NOMO-1 (cell line): ENCODE results near the gene NAA38.

Experiments used
- DNase-seq, 2 experiments: peaks; one replicate each; lab custom pipeline; 2025; ENCODE audit not compliant: unreplicated experiment in 2 of 2; lab: John Stamatoyannopoulos, UW

NAA38 gene, protein sequence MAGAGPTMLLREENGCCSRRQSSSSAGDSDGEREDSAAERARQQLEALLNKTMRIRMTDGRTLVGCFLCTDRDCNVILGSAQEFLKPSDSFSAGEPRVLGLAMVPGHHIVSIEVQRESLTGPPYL

DNA sequence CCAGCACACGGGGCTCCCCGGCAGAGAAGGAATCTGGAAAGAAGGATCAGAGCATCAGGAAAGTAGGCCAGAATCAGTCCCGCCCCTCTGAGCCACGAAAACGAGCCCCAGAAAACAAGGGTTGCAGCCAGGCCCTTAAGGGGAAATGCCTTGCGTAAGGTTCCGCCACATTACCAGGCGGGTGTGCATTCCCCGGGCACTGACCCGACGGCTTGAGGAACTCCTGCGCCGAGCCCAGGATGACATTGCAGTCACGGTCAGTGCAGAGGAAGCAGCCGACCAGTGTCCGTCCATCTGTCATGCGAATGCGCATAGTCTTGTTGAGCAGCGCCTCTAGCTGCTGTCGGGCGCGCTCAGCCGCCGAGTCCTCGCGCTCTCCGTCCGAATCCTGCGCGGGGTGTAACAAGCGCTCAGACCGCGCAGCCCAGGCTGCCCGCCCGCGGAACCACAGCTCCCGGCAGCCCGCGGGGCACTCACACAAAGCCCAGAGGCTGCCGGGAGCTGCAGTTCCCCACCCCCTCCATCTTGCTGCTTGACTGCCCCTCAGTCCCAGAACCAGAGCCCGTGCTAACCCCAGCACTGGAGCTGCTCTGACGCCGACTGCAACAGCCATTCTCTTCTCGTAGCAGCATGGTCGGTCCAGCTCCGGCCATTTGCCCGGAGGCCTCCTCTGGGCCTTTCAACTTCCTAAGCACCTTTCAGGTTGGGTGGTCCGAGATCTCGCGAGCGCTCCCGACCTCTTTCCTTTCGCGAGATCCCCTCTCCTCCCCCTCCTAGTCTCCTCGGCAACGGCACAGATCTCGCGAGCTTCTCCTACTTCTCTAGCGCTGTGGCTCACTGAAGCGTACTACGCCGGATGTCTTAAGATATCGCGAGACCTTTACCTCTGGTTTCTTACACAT lies at the start of gene NAA38:
NAA38 (minus strand) TSS at position 749 of the 902 bp plus-strand sequence; CDS start at position 653, 96 bp downstream.
- DNase-seq: peak; percentile 97 to 100

DNA sequence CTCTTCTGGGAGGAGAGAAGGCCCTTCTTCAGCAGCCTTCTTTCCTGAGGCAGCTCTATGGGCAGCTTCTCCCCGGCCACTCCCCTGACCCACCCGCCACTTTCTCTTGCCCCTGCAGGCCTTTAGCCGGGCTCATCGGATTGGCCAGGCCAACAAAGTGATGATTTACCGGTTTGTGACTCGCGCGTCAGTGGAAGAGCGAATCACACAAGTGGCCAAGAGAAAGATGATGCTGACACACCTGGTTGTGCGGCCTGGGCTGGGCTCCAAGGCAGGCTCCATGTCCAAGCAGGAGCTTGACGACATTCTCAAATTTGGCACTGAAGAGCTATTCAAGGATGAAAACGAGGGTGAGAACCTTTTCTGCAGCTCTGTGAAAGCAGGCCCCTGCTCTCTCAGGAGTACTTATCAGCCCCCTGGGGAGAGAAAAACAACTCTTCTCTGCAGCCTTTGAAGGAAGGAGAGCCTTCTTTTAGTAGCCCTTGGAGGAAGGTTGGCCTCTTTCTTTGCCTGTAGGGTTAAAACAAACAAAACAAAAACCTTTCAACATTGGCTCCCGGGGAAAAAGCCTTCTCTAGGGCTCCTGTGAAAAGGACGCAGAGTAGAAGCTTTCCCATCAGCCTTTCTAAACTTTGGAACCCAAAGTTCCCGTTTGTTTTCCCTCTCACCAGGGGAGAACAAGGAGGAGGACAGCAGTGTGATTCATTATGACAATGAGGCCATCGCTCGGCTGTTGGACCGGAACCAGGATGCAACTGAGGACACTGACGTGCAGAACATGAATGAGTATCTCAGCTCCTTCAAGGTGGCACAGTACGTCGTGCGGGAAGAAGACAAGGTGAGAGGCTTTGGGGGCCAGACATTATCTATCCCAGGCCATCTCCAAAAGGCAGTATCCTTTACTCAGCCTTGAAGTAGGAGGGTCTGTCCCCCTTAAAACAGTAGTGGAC lies 46.1 kb upstream of the NAA38 start:
- no peak for DNase-seq

DNA sequence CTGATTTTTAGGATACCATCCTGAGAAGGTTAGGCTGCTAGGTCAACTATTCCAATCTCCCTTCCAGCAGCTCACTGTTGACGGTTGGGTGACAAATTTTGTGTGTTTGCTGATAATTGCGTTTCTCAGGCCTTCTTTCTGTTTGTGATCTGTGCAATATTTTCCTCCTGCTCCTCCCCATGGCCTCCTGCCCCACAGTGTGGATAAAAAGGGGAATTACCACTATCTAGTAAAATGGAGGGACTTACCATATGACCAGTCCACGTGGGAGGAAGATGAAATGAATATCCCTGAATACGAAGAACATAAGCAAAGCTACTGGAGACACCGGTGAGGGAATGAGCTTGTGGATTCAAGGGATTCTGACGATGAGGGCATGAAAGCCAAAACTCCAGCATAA lies 40.4 kb upstream of the NAA38 start:
- DNase-seq: peak in 1 of 2 experiments; percentile 17

DNA sequence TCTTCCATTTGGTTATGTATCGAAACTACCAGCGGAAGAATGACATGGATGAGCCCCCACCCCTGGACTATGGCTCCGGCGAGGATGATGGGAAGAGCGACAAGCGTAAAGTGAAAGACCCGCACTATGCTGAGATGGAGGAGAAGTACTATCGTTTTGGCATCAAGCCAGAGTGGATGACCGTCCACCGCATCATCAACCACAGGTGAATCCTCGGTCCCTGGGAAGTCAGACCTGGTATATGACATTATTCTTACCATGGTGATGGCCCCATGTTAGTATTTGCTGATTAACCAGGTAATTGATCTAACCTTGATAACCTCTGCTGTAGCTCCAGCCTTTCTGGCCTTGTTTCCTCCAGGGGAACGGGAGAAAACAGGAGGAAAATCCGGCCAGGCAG lies 39.7 kb upstream of the NAA38 start:
- no peak for DNase-seq

DNA sequence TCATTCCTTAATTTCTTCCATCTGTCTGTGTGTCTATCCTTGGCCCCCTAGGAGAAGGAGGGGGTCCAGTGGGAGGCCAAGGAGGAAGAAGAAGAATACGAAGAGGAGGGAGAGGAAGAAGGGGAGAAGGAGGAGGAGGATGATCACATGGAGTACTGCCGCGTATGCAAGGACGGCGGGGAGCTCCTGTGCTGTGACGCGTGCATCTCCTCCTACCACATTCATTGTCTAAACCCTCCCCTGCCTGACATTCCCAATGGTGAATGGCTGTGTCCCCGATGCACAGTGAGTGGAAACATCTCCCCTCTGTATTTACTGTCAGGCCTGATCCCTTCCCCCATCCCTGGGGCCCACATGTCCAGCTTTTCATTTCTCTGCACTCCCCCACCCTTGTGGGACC lies 37.5 kb upstream of the NAA38 start:
- no peak for DNase-seq

DNA sequence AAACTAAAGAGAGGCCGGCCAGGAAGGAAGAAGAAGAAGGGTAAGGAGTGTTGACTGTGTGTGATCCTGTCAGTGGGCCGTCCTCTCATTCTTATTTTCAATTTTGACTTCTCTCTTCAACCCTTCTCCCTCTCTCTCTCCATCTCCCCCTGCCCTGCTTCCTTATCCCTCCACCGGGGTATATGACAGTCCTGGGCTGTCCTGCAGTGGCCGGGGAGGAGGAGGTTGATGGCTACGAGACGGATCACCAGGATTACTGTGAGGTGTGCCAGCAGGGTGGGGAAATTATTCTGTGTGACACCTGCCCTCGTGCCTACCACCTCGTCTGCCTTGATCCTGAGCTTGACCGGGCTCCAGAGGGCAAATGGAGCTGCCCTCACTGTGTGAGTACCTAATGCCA lies 36.9 kb upstream of the NAA38 start:
- DNase-seq: no peak

DNA sequence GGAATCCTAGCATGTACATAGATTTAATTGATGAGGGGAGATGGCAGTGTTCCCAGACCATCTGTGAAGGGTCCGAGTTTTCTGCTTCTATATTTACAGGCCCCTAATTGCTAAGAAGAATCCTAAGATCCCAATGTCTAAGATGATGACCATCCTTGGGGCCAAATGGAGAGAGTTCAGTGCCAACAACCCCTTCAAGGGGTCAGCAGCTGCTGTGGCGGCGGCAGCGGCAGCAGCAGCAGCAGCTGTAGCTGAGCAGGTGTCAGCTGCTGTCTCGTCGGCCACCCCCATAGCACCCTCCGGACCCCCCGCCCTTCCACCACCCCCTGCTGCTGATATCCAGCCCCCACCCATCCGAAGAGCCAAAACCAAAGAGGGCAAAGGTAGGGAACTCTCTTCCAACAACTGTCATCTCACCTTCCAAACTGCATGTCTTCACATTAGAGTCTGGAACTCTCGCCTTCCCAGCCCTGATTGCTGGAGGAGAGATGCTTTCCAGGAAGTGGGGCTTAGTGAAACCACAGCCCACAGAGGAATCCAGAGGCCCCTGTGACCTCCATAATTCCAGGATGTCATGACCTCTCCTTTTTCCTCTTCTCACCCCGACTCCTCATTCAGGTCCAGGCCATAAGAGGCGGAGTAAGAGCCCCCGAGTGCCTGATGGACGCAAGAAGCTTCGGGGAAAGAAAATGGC lies 36.0 kb upstream of the NAA38 start:
- no peak for DNase-seq

DNA sequence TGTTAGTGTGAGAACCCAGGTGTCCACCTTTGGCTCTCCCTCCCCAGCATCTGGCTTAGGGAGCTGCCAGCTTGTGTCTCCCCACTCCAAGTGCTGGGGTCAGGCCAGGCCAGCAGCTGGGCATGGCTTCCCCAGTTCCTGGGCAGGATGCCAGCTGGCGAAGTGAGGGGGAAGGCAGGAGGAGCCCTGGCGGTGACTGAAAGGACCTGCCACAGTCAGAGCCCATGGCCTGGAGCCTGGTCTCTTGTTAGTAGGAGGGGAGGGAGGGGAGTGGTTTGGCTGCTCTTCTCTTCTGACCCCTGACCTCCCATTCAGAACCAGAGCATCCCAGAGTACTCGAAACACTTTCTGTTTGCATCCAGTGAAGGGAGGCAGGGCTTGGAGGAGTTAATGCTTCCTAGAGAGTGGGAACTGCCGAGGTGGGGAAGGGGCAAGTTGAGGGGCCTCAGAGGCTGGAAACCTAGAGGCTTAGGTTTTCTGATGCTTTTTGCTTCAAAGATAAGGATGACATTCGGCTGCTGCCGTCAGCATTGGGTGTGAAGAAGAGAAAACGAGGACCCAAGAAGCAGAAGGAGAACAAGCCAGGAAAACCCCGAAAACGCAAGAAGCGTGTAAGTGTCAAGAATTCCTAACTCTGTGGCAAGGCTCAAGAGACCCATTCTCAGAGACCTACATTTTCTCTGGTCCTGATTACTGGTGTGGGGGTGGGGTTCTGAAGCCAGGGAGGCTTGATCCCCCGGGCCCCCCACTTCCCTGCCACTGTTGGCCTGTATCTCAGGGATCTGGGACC lies 32.0 kb upstream of the NAA38 start:
- no peak for DNase-seq

DNA sequence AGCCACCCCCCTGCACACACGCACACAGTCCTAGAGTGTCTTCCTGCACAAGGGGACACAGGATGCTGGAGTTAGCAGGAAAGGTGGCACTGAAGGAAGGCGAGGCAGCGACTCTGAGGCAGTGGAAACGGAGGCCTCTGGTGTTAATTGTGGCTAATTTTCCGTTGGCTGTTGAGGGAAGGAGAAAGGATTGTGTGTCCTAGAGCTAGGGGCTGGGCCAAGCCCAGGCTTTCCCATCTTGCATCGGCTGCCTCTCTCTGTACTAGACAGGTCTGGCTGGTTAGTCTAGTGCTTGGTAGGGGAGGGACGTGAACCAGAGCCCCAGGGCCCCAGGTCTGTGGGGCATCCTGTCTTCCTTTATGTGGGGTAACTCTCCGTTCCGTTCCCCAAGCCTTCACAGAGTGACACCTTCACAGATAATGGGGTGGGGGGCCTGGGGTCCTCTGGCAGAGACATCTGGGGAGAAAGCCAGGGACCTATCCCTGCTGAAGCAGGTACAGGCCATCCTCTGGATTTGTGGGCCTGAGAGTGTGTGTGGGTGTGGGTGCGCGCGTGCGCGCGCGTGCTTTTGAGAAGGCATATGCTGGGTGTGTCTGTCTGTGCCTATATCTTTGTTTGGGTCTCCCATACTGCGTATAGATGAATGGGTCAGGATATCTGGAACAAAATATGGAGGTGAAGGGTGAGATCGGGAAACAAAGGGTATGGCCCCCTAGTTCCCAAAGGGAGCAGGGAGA lies 31.0 kb upstream of the NAA38 start, which contains the start of gene CHD3:
CHD3 (plus strand) TSS at position 606 of the 737 bp plus-strand sequence. CDS start 212 bp downstream, outside the sequence.
- no peak for DNase-seq

DNA sequence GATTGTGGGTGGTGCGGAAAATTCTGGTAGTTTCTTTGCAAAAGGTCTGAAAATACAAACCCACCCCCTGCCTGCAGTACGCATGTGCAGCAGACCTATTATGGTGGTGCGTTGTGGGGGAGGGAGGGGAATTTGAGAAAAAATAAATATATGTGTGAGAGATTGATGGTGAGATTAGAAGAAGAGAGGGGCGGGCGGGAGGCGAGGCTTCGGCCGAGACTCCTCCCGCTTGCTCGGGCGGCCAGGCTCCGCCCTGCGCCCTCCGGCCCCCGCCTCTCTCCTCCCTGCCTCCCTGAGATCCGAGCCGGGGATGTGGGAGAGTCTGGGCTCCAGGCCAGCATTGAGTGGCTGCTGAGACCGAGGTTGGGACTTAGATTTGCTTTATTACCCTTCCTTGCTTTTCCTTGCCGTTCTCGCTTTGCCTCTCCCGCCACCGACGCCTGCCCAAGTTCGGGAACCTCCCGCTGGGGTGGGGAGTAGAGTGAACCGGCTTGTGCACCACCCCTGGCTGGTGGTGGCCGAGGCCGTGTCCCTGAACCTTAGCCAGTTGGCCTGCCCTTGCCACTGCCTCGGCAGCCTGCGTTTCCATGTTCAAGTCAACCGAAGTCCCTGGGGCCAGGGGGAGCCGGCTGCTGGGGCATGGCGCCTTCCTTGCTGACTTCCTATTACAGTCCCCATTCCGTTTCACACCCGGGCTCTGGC lies 30.3 kb upstream of the NAA38 start:
- DNase-seq: peak; percentile 97

DNA sequence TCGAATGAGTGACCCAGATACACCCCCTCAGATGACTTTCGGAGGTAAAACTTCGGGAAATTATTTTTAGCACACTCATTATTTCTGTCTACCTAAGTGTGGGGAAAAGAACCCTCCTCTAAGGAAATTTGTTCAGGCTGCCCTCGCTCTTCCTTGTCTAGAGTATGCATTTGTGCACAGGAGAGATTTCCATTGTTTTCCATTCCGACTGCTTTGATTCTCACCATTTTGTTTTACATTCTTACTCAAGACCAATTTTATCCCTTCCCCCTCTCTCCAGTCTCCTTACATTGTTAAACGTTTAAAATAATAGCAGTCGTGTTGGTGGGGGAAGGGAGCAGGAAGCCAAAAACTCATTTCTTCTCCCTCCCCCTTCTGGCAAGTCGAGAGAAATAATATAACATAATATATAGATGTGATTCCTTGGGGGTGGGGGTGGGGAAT lies 29.7 kb upstream of the NAA38 start:
- peak; percentile 97 for DNase-seq

DNA sequence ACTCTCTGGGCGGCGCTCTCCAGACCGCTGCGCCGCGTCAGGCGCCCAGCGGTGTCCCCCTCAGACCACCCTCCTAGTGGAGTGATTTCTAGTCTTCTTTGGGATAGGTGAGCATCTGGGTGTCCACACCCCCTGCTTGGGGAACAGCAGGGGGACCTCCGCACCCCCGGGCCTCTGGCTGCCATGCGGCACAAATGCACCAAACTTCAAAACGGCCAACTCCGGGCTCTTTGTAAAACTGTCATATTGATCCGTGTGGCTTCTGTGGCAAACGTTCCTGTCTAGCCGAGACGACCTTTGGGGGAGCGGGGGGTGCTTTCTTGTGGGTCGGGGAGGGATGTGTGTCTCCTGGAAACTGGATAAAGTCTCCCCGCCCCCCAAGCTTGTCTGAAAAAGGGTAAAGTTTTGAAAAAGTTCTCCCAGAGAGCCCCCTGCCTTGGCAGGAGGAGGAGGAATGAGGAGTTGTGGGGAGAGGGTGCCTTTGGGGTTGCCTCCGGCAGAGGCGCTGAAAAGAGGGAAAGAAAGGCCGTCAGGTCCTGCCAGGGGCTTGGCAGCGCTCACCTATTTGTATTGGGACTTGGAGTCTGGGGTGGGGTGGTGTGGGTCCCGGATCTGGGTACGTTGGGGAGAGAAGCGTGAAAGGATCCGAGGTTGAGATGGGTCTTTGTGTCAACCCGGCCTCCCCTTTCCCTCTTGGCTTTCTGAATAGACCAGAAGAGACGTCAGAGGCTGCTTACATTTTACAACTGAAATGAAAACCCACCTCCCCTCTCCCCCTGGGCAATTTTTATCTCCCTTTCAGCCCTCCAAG lies 29.1 kb upstream of the NAA38 start:
- peak in 1 of 2 experiments; percentile 58 for DNase-seq

DNA sequence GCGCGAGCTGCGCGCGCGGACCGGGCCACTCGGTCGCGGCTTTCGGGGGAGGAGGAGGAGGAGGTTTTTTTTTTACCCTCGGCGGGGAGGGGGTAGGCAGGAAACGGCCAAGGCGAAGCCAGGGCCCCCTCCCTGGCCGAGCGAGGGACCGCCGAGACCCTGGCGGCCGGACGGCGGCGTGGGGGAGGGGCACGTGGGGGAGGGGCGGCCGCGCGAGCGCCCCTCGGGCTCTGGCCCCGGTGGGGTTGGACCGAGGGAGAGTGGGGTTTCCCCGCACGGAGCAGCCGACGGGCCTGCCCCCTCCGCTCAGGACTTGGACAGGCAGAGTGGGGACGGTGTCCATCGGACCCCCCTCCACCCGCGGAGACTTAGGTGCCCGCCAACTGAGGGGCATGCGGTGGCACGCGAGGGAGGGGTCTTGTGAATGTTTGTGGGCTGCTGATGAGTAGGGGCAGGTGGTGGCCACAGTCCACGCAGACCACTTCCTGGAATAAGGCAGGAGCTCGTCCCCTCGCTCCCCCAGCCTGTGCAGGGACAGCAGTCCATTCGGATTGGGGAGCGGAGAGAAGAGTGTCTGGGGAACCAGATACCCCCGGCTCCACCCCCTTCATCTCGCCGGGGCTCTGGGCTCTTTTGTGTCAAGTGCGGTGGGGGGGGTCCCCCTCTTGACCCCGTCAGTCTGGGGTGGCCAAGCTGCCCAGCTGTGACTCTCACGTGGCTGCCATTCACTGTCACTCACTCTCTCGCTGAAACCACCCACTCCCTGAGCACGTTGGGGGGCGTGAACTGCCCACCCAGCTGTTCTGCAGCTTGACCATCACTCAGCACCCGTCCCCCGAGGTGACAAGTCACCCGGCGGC lies 28.2 kb upstream of the NAA38 start:
- DNase-seq: peak in 1 of 2 experiments; percentile 65

DNA sequence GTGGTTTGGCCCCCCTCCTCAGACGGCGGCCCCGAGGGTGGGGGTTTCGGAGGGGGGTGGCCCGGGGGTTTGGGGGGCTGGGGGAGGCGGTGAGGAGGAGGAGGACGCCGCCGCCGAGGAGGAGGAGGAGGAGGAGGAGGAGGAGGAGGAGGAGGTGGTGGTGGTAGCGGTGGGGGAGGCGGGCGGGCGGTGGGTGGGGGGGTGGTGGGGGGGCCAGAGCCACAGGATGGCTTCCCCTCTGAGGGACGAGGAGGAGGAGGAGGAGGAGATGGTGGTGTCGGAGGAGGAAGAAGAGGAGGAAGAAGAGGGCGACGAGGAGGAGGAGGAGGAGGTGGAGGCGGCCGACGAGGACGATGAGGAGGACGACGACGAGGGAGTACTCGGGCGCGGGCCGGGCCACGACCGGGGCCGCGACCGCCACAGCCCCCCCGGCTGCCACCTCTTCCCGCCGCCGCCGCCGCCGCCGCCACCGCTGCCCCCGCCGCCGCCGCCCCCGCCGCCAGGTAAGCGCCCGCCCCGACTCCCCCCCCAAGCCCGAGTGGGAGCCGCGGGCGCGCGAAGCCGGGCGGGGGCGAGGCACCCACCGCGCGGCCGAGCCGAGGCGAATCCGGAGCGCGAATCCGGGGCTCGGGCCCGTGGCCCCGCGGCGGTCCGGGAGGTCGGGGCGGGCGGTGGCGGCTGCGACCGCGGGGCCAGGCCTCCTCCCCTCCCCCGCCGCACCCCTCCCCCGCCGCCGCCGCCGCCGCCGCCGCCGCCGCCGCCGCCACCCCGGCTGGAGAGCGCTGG lies 27.4 kb upstream of the NAA38 start:
- peak in 1 of 2 experiments; percentile 20 for DNase-seq

DNA sequence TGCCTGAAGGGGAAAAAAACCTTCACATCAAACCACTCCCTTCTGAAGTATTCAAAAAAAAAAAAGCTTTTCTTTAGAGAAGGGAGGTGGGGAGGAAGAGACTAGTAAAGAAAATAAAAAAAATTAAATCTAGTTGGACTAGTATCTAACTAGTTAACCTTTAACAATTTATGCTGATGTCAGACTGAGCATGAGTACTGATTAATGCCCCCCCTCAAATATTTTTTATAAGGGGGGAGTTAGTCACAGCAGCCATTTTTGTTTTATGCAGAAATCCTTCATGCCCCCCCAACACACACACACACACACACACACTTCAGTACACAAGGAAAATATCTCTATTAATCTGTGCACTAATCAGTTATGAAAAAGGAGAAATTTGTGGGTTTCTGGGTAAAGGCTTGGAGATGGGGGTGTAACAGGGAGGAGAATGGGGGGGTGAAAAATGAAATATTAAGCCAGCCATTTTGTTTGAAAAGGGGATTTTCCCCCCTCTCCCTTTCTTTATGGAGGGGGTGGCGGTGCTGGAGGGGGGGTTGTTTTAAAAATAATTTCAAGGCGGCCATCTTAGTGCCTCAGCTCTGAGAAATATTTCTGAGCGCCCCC lies 26.5 kb upstream of the NAA38 start:
- peak in 1 of 2 experiments; percentile 25 for DNase-seq
